ENCODE results near the gene TLX2.
"Not testable (repeated sequence)": the region's sequence is repeated elsewhere in the genome, so short reads cannot be mapped to it uniquely, and the experiment has no call there.

Gene TLX2

DNA sequence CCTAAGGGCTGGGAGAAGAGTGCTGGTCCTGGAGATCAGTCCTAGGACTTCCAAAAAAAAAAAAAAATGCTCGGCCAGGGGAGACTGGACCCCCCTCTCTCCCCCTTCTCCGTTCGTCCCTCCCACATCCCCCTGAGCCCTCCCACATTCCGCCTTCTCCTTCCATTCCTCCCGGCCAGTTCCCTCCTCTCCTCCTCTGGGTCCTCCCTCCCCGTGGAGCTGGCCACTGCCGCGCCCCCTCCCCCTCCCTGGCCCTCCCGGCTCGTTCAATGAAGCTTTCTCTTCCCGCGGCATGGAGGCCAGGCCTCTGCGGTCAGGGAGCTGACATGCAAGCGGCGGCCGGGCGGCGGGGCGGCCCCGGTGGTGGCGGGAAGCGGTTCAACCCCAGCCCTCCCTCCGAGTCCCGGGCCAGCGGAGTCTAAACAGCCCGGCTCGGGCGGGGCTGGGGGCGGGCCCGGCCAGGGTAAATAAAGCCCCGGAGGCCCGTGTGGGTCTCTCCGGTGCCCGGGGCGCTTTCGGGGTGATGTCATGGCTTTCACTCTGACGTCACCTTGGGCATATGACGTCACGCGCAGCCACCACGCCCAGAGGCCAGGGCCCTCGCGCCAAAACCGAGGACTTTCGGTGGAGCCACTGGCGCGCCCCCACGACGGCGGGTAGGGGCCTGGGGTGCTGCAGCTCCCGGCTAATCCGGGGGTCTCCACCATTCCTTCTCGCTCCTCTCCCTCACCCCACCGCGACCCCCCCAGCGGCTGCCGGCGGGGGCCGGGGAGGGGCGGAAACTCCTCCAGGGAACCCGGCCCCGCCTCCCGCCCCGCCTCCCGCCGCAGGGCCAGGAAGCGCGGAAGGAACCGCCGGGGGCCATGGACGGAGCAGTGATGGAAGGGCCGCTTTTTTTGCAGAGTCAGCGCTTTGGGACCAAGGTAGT lies 39.9 kb downstream of the TLX2 start, which contains the start of the genes DOK1 and LOXL3:
DOK1 (plus strand) TSS at position 829 of the 928 bp plus-strand sequence; CDS start at position 864, 35 bp downstream.
LOXL3 (minus strand) TSS at position 51 of the 928 bp plus-strand sequence. CDS start 1,308 bp downstream, outside the sequence.
- H3K4me3 ChIP-seq (ENCODE audit: low read depth, low read length), result peak within 1 kb of the TSS; percentile 88

DNA sequence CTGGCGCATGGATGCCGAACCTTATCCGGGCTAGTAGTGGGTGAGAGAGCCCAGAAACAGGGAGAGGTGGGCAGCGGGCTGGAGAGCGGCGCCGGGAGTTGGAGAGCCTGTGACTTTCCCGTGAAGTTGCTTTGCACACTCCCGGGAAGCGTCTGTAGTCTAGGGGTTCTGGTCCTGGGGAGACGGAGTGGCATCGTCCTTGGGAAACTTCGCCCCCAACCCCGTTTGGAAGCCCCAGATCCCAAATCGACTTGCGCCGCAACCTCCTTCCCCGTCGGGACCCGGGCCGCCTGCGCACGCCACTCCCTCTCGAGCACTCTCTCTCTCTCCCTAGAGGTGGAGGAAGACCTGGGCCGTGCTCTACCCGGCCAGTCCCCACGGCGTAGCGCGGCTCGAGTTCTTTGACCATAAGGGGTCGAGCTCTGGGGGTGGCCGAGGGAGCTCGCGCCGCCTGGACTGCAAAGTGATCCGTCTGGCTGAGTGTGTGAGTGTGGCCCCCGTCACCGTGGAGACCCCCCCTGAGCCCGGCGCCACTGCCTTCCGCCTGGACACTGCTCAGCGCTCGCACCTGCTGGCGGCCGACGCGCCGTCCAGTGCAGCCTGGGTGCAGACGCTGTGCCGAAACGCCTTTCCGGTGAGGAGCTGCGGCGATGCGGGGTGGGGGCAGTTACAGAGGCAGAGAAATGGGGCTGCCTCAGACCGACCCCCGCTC lies 40.7 kb downstream of the TLX2 start:
- H3K4me3 ChIP-seq (ENCODE audit: low read depth, low read length), result peak overlapping the region; percentile 88

DNA sequence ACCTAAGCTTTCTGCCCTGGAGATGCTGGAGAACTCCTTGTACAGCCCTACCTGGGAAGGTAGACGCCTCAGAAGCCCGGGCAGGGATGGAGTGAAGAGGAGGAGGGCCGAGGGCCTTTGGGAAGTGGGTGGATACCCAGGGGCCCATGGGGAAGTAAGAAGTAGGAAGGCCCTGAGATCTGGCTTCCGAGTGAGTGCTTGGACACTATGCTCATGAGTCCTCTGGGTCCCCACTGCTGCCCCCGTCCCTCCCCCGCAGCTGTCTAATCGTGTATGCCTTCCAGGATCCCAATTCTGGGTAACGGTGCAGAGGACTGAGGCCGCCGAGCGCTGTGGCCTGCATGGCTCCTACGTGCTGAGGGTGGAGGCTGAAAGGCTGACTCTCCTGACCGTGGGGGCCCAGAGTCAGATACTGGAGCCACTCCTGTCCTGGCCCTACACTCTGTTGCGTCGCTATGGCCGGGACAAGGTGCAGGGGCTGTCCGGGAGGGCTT lies 41.4 kb downstream of the TLX2 start:
- H3K4me3 ChIP-seq (ENCODE audit: low read depth, low read length), result peak overlapping the region; percentile 88

DNA sequence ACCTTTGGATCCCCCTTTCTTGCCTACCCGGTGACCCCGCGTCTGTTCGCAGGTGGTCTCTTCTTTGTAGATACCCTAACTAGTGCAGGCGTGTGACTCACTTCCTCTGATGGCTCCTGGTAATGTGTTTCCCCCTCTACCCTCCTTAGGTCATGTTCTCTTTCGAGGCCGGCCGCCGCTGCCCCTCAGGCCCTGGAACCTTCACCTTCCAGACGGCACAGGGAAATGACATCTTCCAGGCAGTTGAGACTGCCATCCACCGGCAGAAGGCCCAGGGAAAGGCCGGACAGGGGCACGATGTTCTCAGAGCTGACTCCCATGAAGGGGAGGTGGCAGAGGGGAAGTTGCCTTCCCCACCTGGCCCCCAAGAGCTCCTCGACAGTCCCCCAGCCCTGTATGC lies 41.9 kb downstream of the TLX2 start:
- no peak overlapping the region for H3K4me3 ChIP-seq (ENCODE audit: low read depth, low read length)

DNA sequence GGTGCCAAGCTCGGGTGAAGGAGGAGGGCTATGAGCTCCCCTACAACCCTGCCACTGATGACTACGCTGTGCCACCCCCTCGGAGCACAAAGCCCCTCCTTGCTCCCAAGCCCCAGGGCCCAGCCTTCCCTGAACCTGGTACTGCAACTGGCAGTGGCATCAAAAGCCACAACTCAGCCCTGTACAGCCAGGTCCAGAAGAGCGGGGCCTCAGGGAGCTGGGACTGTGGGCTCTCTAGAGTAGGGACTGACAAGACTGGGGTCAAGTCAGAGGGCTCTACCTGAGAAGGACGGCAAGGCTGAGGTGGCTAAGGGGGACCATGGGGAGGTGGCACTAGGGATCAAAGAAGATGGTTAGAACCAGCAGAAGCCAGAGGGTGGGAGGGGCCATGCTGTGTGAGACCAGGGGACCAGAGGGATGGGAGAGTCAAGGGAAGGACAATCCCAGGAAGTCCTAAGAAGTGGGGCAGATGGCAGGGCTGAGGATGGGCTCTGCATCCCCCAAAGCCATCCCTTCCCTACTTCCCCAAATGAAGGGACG lies 42.7 kb downstream of the TLX2 start:
- H3K4me3 ChIP-seq (ENCODE audit: low read depth, low read length), result no peak overlapping the region

DNA sequence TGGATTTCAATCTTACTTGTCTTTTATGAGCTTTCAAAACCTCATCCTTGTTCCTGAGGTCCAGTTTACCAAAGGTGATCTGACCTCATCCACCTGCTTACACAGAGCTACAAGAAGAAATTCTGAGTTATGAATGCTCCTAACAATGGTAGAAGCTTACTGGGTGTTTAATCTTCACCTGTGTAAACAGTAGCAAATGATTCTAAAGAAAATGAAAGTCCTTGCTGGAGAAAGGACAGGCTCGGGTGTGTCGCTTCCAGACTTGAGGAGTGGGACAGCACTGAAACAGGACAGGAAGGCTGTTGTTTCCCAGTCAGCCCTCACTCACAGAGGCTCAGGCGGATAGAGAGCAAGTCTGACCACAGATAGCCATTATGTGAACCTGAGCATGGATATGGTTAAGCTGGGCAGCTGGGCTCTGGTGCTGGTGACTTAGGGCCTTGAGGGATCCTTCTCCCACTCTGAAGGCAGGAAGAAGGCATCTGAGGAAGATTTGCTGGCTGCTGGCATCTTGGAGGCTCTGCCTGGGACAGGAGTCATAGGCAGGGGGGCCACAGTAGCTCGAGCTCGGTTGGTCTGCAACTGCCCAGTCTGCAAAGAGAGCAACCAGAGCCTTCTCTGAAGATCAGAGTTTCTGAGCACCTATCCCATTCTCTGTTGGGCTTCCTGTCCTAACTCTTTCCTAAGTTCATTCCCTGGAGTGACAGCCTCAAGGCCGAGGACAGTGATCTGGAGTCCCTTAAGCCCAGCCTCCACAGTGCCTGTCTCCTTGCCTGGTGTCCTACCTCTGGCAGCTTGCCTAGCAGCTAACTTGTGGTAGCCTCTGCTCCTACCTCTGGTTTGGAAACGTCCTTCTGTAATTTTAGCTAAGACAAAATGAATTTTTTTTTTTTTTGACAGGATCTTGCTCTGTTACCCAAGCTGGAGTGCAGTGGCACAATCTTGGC lies 44.3 kb downstream of the TLX2 start:
- no peak overlapping the region for H3K4me3 ChIP-seq (ENCODE audit: low read depth, low read length)

DNA sequence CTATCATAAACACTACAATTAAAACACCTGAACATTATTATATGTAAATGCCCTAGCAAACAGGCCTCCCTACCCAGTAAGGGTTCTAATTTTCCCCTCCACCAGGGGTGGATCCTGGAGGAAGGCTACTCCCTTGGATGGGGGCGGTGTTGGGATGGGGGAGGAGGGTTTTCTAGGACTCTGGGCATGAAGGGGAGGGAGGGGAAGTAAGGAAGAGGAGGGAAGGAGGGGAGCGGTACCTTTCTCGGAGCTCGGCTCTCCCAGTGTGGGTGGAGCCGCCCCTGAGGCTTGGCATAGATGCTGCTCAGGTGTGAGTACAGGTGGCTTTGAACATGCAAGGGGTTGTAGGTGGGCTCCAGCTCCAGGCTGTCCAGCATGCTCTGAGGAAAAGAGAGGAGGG lies 45.7 kb downstream of the TLX2 start:
- H3K4me3 ChIP-seq (ENCODE audit: low read depth, low read length), result no peak overlapping the region

DNA sequence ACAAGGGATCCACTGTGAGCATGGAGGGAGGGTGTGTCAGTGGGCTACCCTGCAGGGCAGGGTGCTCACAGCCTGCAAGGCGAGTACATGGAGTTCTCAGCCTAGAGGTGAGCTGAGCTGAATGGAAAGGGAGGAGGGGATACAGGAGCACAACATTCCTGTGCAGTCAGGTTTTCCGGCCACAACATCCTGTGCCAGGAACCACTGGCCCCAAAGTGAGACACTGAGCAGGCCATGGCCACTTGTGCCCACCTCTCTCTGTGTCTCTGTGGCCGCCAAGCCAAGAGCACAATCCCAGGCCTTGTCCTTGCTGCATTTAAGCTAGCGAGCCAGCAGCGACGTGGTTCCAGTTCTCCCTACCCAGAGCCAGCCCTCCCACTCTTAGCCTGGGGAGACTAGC lies 46.3 kb downstream of the TLX2 start:
- H3K4me3 ChIP-seq (ENCODE audit: low read depth, low read length), result no peak overlapping the region

DNA sequence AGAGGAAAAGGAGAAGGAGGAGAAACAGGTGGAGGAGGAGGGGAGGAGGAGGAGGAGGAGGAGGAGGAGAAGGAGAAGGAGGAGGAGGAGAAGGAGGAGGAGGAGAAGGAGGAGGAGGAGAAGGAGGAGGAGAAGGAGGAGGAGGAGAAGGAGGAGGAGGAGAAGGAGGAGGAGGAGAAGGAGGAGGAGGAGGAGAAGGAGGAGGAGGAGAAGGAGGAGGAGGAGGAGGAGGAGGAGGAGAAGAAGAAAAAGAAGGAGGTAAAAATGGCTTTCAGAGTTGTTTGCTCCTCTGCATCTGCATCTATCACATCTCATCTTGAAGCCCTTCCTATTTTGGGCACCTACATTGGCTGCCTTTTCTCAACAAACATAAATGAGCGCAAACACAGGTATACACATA lies 46.8 kb downstream of the TLX2 start:
- not testable (repeated sequence) for H3K4me3 ChIP-seq (ENCODE audit: low read depth, low read length)

DNA sequence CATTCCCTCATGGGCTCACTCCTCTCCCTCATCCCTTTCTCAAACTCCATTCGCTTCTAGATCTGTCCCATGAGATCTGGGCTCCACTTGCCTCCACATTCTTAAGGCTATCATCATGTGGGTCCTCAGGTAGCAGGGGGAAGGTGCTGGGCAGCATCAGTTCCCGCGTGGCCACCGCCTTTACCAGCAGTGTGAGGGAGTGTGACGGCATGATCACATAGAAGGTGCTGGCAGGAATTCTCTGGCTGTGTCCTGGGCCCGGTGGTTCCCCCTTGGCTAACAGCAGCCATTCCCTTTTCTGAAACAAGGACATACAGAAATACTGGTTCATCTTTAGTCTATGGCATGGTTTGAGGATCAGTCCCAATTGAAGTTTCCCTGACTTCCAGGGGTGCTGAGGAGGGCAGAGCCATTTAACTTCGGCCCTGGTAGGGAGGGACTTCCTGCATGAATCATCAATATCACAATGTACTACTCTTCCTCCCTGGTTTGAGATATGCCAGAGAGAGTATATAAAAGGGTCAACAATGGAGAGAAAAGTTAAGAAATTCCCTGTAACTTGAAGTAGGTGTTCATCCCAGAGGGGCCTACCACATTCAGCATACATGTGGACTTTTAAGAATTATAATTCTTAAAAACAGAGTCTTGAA lies 48.0 kb downstream of the TLX2 start:
- no peak overlapping the region for H3K4me3 ChIP-seq (ENCODE audit: low read depth, low read length)

DNA sequence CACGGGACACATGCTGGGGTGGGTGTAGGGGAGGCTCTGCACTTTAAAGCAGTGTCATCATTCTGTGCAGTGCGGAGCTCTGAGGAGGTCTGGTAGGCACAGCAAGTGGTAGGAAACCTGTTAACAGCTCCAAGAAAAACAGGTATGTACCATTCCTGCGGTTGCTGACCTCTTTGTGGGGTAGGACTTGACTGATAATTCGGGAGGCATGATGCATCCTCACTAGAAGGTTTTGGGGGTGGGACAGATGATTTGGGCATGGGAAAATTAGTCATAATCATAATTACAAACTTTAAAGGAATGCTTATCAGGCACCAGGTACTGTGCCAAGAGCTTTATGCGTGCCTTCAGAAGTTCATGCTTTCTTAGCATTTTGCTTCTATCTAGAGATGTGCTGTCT lies 50.0 kb downstream of the TLX2 start:
- H3K4me3 ChIP-seq (ENCODE audit: low read depth, low read length), result no peak overlapping the region

DNA sequence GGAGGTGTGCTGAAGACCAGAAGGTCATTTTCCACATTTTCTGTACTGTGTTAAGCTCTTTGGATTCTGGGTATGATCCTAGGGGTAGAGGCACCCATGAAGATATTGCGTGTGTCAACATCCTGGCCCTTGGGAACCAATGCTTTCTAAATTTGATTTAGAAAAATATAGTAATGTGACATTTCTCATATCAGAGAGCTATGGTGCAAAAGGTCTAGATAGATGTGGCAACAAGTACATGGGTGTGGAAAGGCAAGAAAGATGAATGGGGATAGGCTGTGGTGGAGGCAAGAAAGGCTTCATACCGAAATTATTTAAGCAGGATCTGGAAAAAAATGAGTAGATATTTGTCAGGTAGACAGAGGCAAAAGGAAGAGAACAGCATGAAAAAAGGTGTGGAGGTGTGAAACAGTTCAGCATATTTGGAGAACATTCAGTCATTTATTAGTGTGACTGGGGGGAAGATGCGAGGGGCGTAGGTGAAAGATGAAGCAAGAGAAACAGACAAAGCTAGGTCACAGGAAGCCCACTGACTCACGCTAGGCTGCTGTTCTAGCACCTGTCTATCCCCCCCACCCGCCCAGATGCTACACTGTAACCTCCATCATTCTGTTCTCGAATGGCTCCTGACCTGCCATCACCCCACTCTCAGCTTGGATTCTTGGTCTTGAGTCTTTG lies 52.0 kb downstream of the TLX2 start:
- H3K4me3 ChIP-seq (ENCODE audit: low read depth, low read length), result no peak overlapping the region

DNA sequence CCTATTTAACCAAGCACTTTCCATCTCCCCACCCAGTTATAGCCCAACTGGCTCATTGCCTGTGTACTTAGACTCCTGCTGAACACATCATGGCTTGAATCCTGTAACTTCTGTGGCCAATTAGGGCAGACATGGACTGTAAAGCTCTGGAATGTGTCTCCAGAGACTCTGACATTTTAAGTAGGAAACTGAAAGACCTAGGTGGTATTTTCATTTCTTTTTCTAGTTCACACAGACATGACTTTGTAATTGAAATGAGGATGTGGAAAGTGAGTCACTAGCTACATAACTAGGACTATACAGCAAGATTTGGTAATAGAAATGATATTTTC lies 52.5 kb downstream of the TLX2 start:
- no peak overlapping the region for H3K4me3 ChIP-seq (ENCODE audit: low read depth, low read length)
